NCI-H748 treated with DMSO at 0.1 percent for 48 hours (cell line): ENCODE data around the gene PTPRN2.
"Not testable (repeated sequence)": the region's sequence is repeated elsewhere in the genome, so short reads cannot be mapped to it uniquely, and the experiment has no call there.

ENCODE experiments used
- DNase-seq: peaks from one replicate; lab custom pipeline; 2025; lab: John Stamatoyannopoulos, UW

PTPRN2 gene

DNA sequence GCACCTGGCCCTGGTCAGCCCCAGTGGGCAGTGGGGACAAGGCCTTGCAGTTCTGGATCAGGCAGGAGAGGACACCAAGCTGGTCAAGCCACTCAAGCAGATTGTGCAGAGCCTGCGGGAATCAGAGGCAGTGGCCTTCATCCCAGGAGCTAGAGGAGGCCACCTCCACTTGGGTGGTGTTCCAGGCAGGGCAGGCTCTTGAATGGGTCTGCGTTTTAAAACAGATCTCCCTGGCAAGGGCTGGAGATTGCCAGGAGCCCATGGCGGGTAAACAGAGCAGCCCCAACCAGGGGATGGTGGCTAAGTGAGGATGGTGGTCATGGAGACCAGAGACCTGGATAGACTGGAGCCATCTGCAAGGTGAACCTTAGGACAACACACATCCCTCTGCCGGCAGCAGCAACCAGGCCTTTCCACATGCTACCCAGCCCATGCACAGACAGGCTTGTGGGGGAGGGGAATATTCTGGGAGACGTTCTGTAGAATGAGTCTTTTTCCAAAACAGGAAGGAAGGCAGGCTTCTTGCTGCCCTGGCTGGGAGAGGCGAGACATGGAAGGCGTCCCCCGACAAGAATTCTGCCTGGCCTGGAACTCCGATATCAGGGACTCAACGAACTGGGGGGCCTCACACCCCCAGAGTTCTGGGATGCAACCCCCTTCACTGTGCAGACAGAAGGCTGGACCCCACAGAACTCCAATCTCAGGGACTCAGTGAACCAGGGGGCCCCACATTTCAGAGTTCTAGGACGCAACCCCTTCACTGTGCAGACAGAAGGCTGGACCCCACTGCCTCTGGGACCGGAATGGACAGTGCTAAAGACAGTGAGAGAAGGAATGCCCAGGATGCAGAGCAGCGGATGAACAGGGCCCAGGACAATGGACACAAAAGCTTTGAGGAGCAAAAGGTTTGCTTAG is 264.8 kb downstream of the PTPRN2 start:
- DNase-seq = no peak

DNA sequence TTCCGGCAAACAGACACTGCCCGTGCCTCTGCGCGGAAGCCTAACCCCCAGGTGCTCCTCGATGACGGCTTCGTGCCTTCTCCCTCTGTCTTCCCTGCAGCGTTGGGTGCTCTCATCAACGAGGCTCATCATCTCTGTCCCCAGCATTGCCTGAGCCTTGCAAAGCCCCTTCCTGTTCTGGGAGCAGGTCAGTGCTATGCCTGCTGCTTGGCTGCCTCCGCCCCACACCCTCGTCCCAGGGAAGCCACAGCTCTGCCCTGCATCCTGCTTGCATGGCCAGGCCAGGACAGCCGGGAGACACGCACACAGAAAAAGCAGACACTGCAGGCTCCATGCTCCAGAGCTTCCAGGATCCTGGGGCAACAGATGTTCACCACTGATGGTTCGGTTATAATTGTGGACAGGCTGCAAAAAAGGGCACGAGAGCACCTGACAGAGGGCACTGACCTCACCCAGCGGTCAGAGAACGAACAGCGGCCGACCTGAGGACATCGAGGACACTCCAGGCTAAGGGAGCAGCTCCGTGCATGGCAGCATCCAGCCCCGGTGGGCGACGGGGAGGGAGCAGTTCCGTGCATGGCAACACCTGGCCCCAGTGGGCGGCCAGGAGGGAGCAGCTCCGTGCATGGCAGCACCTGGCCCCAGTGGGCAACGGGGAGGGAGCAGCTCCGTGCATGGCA is 265.5 kb downstream of the PTPRN2 start:
- DNase-seq = no peak

DNA sequence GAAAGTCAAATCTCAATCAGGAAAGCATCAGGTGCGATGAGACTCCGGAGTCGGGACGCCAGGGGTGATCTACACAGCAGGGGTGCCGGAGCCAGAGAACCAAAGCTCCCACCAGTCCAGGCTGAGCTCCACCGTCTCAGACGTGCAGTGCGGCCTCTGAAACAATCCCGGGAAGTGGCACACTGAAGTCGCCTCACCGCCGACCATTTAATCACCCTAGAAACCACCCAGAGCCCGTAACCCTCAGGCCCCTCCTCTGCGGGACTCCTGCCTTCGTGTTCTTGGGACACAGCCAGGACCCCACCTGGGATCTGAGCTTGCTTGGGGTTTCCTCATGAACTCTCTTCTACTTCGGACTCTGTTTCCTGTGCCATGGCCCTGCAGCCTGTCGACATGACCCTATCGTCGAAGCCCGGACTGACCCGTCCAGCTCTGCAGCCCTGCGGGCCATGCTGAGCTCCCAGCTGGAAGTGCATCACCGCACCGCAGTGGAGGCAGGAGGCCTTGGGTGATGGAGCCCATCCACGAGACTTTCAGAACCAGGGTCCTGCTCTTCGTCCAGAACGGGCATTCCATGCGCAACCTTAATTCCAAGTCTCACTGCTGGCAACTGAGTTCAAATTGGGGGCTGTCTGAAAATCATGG is 266.4 kb downstream of the PTPRN2 start:
- no peak for DNase-seq

DNA sequence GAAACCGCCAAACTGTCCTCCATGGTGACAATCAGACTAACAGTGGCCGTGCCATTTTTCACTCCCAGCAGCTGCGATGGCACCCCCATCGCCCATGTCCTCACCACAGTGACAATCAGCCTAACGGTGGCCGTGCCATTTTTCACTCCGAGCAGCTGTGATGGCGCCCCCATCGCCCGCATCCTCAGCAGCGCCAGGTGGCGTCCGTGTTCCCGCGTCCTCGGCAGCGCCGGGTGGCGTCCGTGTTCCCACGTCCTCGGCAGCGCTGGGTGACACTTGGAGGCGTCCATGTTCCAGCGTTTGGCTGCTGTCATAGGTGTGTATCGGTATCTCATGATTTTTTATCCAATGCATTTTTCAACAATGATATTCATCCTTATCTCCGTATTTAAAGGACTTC is 267.3 kb downstream of the PTPRN2 start:
- DNase-seq = no peak

DNA sequence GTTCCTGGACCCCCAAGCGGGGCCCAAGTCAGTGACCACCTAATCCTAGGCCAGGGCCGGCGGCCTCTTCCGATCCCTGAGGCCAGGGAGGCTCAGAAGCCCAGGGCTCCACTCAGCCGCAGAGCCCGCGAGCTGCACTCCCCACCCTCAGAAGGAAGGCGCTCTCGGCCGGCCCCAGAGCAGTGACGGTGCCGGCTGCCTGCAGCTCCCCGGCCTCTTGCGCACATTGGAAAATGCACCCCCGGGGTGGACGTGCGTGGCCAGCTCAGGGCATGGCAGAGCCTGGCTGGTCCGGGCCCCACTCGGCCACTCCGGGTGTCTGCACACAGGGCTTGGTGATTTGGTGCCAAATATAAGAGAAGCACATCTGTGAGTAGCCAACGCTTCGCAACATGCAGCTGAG is 269.1 kb downstream of the PTPRN2 start:
- DNase-seq = no peak

DNA sequence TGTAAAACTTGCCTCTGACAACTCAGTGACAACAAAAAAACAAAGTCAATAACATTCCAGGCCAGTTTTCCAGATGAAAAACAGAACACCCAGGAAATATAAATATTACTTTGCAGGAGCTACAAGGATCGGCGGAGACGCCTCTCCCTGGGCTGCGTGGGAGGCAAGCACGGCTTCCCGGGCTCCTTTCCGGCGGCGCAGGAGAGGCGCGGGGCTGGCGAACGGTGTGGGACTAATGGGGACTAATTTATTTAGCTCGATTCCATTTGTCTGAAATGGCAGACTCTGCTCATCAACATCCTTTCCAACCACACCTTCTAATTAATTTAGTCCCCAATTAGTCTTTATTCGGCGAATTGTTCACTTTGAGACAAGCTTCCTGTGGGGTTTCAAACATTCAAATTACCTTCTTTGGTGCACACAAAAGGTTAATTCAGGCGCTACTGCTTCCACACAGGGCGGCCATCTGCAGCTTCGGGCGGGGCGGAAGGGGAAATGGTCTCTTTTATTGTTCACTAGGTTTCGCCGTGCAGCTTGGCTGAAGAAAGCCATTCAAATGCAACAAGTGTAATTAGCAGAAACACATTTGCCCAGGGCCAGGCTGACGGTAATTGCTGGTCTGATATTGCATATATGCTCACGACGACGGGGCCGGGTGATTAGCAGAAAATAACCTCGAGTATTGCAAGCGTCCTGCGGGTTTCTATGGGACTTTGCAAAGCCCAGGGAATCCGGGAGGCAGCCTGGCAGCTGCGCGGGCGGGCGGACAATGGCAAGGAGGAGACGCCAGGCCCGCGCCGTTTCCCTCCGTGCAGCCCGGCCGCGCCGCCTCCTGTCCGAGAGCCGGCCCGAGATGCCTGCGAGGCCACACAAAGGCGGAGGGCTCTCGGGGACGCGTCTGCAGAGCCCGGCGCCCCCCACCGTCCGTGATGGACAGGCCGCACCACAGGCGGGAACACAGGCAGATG is 270.1 kb downstream of the PTPRN2 start:
- DNase-seq = peak; percentile 87

DNA sequence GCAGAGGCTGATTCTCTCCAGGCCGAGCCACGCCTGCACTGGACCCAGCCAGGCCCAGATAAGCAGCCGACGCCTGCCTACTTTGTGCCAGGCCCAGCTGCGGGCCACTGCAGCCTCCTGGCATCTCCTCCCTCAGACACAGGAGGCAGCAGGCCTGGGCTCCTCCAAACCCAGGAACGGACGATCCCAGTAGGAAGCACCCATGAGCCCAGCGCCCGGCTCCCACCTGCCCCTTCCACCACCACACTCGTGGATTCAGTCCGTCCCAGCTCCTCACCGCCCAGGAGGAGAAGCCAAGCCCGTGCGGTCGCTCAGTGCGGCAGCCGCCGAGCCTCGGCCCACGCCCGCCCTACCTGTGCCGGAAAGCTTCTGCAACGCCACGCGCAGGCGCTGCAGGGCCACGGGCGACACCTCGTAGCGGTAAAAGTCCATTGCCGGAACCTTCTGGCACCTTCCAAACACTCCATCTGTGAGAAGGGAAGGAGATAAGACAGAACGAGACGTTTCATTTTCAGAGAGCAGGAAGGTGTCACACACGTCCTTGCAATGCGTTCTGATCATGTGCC is 271.1 kb downstream of the PTPRN2 start:
- DNase-seq = no peak

DNA sequence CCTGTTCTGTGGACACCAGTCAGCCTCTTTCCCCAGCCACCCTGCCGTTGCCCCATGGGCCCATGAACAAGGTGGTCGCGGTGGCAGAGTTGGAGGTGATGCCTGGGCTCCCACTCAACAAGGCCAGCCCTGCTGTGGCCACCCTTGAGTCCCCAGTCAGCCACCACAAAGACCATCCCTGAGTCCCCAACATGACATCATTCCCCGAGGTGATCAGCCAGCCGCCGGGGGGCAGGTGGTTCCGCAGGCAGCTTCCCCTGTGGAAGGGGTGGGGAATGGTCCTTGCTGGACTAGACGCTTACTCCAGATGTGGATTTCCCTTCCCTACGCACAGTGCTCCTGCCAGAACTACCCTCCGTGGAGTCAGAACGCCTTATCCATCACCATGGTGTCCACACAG is 271.7 kb downstream of the PTPRN2 start:
- no peak for DNase-seq

DNA sequence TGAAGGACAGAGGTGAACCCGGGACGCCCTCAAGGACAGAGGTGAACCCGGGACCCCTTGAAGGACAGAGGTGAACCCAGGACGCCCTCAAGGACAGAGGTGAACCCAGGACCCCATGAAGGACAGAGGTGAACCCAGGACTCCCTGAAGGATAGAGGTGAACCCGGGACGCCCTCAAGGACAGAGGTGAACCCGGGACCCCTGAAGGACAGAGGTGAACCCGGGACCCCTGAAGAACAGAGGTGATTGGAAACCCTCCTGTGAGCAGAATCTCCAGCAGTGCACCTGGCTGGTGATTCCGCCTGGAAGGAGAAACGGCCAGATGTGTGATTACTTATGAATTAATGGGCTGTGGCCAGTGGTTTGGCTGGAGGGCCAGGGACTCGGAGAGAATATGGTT is 272.3 kb downstream of the PTPRN2 start:
- DNase-seq = no peak

DNA sequence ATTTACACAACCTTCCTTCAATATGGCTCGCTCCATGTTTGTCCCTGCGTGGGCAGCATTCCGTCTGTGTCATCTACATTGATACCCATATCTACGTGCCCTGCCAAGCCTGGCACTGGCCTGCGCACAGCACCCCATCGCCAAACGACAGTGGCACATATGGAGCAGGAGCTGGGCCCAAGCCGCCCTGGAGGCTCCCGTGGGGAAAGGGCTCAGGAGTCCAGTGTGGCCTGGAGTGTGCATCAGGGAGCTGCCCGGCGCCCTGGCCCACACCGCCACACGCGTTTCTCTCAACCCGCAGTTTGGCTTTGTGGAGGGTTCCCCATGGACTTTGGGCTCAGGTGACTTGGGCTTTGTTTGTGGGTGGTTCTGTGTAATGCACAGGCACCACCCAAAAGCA is 273.2 kb downstream of the PTPRN2 start:
- no peak for DNase-seq

DNA sequence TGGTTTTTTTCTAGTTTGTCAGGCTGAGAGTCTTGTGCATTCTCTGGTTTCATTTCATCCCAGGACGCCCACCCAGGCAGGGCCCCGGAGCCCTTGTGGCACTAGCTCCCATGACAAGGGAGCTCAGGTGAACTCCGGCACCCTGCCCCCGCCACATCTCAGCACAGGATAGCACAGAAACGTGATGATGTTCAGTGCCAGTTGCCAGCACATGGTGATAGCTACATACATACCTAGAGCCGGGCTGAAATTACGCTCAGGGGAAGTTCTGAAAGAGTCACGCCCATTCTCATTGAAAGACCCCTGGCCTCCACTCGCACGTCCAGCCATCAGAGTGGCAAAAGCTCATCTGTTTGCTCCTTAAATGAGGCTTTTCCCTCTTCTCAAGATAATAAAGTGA is 273.7 kb downstream of the PTPRN2 start:
- DNase-seq = no peak

DNA sequence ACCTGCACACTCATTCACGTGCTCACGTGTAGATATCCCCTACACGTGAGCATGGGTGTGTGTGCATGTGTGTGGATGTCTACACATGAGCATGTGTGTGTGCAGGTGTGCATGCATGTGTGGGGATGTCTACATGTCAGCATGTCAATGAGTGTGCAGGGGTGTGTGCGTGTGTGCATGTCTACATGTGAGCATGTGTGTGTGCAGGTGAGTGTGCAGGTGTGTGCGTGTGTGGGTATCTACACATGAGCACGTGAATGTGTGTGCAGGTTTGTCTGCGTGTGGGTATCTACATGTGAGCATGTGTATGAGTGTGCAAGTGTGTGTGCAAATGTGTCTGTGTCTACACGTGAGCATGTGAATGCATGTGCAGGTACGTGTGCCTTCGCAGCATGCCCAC is 274.8 kb downstream of the PTPRN2 start:
- no peak for DNase-seq

DNA sequence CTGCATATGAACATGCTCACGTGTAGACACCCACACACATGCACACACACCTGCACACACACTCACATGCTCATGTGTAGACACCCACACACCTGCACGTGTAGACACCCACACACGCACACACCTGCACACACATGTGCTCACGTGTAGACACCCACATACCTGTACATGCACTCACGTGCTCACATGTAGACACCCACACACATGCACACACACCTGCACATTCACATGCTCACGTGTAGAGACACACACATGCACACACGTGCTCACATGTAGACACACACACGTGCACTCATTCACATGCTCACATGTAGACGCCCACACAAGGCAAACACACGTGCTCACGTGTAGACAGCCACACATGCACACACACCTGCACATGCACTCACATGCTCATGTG is 275.8 kb downstream of the PTPRN2 start:
- no peak for DNase-seq

DNA sequence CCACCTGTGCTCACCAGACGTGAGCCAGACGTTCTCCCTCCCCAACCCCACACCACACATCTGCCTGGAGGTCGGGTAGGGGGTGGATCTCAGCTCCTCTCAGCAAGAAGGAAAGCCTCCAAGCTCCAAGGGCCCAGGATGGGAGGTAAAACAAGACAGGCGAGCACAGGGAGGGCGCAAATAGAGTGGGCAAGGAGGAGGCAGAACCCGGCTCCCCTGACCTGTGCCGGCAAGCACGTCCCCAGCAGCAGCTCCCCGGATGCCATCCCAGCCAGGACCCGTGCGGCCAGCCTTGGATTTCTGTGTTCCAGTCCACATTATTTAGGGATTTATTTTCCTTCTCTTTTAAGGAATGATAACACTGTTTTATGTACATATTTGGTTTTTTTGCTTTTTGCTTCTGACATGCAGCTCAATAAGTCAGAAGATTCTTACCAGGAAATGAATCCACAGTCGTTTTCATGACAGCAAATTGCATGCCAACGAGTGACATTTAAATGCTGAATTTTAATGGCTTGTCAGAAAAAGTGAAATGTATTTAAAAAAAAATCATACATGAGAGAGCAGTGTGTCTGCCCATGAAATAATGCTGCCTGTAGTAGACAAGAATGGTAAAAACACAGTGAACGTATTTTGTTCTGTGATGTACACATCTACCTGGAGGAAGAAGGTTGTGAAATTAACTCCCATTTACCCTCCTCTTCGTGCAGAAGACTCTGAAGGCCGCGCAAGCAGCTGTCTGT is 276.5 kb downstream of the PTPRN2 start:
- no peak for DNase-seq

DNA sequence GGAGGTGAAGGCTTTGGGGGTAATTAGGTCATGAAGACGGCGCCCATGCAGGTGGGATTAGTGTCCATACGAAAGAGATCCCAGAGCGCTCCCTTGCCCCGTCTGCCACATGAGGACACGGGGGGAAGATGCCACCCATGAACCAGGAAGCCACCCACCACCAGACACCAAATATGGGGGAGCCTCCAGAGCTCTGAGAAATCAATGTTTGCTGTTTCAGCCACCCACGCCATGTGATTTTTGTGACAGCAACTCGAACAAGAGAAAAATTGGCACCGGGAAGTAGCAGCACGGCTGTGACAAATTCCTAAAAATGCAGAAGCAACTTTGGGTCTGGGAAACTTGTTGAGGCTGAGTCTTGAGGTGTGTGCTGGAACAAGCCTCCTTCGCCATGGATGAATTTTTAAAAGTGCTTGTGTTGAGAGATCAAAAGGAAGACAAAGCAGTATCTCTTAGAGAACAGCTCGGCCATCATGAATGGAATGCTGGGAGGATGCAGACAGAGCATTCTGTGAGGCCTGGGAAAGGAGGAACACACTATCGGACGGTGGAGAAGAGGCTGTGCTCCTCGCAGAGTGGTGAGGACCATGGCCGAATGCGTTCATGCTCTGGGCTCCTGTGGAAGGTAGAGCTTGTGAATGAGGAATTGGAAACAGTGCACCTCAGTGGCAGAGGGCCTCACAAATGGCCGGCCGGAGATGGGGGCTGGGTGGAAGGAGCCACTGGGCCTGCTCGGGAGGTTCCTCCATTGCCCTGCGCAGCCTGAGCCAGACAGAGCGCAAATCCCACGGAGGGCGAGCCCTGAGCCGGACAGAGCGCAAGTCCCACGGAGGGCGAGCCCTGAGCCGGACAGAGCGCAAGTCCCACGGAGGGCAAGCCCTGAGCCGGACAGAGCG is 277.5 kb downstream of the PTPRN2 start:
- no peak for DNase-seq

DNA sequence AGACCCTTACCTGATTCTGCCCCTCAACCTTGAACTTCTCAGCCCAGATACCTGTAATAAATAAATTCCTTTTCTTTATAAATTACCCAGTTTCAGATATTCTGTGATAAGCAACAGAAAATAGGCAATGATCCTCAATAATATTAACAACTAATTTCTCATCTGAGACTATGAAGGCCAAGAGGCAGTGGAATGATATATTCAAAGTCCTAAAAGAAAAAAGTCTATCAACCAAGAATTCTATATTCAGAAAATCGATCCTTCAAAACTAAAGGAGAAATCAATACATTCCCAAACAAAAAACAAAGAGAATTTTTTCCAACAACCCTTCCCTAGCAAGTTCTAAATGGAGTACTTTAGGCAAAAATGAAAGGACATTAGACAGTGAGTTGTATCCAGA is 279.6 kb downstream of the PTPRN2 start:
- no peak for DNase-seq

DNA sequence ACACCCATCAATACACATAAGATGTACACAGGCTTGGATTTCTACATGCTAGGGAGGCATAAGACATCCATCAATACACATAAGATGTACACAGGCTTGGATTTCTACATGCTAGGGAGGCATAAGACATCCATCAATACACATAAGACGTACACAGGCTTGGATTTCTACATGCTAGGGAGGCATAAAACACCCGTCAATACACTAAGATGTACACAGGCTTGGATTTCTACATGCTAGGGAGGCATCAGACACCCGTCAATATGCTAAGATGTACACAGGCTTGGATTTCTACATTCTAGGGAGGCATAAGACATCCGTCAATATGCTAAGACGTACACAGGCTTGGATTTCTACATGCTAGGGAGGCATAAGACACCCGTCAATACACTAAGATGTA is 283.6 kb downstream of the PTPRN2 start:
- DNase-seq = not testable (repeated sequence)

DNA sequence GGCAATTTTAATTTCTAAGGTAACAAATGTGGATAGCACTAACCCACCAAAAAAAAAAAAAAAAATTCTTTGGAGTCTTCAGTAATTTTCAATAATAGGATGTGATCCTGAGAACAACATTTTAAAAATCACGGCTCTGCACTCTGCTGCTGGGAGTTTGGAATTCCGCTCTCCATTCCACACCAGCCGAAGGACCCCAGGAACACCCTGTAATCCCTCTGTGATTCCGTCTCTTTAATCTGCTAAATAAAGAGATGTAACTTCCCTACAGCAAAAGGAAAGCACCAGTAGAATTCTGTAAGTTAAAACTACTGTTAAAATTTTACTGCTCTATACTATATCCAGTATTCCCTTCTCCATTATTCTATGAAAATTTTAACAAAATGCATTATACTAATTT is 284.5 kb downstream of the PTPRN2 start:
- DNase-seq = no peak

DNA sequence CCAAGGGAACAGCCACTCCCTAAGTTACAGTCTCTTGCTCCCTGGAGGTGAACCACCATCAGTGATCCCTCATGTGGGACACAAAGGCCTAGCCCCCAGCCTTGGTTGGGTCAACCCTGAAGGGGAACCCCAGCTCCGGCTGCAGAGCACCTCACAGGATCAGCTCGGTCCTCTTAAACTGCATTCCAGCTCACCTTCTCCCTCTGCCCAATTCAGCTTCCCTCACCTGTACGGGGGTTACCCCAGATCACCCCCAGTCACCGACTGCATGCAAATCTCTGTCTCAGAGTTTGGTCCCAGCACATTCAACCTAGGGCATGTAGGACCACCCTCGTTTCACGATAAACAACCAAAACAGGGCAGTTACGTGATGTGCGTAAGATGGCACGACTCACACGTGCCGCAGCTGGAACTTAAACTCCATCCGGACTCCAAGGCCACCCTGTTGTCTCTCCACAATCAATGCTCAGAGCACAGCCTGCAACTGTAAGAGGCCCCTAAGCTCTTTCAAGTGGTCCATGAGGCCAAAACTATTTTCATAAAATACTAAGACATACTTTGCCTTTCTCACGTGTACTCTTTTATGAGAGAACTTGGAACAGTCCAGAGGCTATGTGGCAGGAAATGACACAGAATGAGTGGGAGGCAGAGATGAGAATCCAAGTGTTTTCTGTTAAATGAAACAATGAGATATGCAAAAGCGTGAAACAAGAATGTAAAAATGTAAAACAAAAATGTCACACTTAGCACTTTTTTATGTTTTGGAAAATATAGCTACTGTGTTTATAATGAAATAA is 285.2 kb downstream of the PTPRN2 start:
- no peak for DNase-seq
